ENCODE results near the gene WNT8B.

- TF ChIP-seq POLR2A (IDR thresholded peaks at IDR 0.05; ENCODE audit: low read length), result no peak
- TF ChIP-seq GATA1 (IDR thresholded peaks at IDR 0.05; ENCODE audit: low read depth, low read length), result no peak
These were observed 15.2 kb downstream of the WNT8B start for GRCh38 chr10:100477970-100478369.

All from erythroblast (primary cell).